Measurements from ENCODE around the gene AMIGO2.
"Not testable (repeated sequence)": the region's sequence is repeated elsewhere in the genome, so short reads cannot be mapped to it uniquely, and the experiment has no call there.

Gene AMIGO2

GRCh38 chr12:47075192-47076084, 4.3 kb downstream of the AMIGO2 start:
- DNase-seq, result no peak

- no peak for DNase-seq
These were observed 5.0 kb downstream of the AMIGO2 start for GRCh38 chr12:47074757-47075156.

- DNase-seq, result no peak
These were observed 5.8 kb downstream of the AMIGO2 start for GRCh38 chr12:47073951-47074350.

- DNase-seq, result no peak
These were observed 8.4 kb downstream of the AMIGO2 start for GRCh38 chr12:47071241-47071852.

- no peak for DNase-seq
These were observed 9.4 kb downstream of the AMIGO2 start for GRCh38 chr12:47070310-47070709.

GRCh38 chr12:47068539-47068938, 11.2 kb downstream of the AMIGO2 start:
- DNase-seq, result no peak

GRCh38 chr12:47067771-47068431, 11.9 kb downstream of the AMIGO2 start:
- no peak for DNase-seq

GRCh38 chr12:47067176-47067575, 12.6 kb downstream of the AMIGO2 start:
- DNase-seq, result no peak

GRCh38 chr12:47066278-47067025, 13.3 kb downstream of the AMIGO2 start:
- DNase-seq, result no peak

- DNase-seq, result no peak
These were observed 14.2 kb downstream of the AMIGO2 start for GRCh38 chr12:47065546-47065945.

- DNase-seq, result not testable (repeated sequence)
These were observed 21.1 kb downstream of the AMIGO2 start for GRCh38 chr12:47058640-47059039.

- DNase-seq, result not testable (repeated sequence)
These were observed 22.8 kb downstream of the AMIGO2 start for GRCh38 chr12:47056944-47057343.

- not testable (repeated sequence) for DNase-seq
These were observed 23.9 kb downstream of the AMIGO2 start for GRCh38 chr12:47055856-47056255.

GRCh38 chr12:47054659-47055058, 25.1 kb downstream of the AMIGO2 start:
- no peak for DNase-seq

GRCh38 chr12:47053961-47054360, 25.8 kb downstream of the AMIGO2 start:
- no peak for DNase-seq

GRCh38 chr12:47052274-47052673, 27.5 kb downstream of the AMIGO2 start:
- DNase-seq, result no peak

- not testable (repeated sequence) for DNase-seq
These were observed 28.5 kb downstream of the AMIGO2 start for GRCh38 chr12:47051291-47051690.

- no peak for DNase-seq
These were observed 31.2 kb downstream of the AMIGO2 start for GRCh38 chr12:47048541-47048940.

- DNase-seq, result no peak
These were observed 38.4 kb downstream of the AMIGO2 start for GRCh38 chr12:47041327-47041726.

- no peak for DNase-seq
These were observed 40.0 kb downstream of the AMIGO2 start for GRCh38 chr12:47039756-47040155.

- no peak for DNase-seq
These were observed 40.7 kb downstream of the AMIGO2 start for GRCh38 chr12:47039079-47039478.

GRCh38 chr12:47038270-47038748, 41.5 kb downstream of the AMIGO2 start:
- no peak for DNase-seq
